GM19025 (cell line): ENCODE data around the gene PBX1.

Experiments used
- ATAC-seq: cut with Tn5 transposase; IDR thresholded peaks from one replicate; pipeline ENCODE4 v1.9.1; 2021; ENCODE audit warnings: mild to moderate bottlenecking, low read depth, moderate library complexity; ENCODE audit not compliant: unreplicated experiment

Gene PBX1

GRCh38 chr1:164790081-164790480, 231.1 kb downstream of the PBX1 start:
- no peak for ATAC-seq

GRCh38 chr1:164792410-164793004, 233.5 kb downstream of the PBX1 start:
- no peak for ATAC-seq

- ATAC-seq = no peak
These were observed 235.4 kb downstream of the PBX1 start for GRCh38 chr1:164794356-164794755.

- no peak for ATAC-seq
These were observed 237.9 kb downstream of the PBX1 start for GRCh38 chr1:164796916-164797315.

GRCh38 chr1:164801246-164801731, 242.3 kb downstream of the PBX1 start:
- ATAC-seq = no peak

- ATAC-seq = no peak
These were observed 243.0 kb downstream of the PBX1 start for GRCh38 chr1:164801791-164802502.

GRCh38 chr1:164802529-164803282, 243.7 kb downstream of the PBX1 start:
- ATAC-seq = no peak

- ATAC-seq = no peak
These were observed 244.4 kb downstream of the PBX1 start for GRCh38 chr1:164803366-164803765.

- ATAC-seq = no peak
These were observed 245.4 kb downstream of the PBX1 start for GRCh38 chr1:164804366-164804765.

GRCh38 chr1:164805399-164805798, 246.4 kb downstream of the PBX1 start:
- no peak for ATAC-seq

GRCh38 chr1:164806531-164806930, 247.5 kb downstream of the PBX1 start:
- ATAC-seq = no peak

- no peak for ATAC-seq
These were observed 254.8 kb downstream of the PBX1 start for GRCh38 chr1:164813776-164814175.

- ATAC-seq = no peak
These were observed 262.7 kb downstream of the PBX1 start for GRCh38 chr1:164821648-164822047.

GRCh38 chr1:164823486-164824279, 264.7 kb downstream of the PBX1 start:
- no peak for ATAC-seq

- no peak for ATAC-seq
These were observed 265.6 kb downstream of the PBX1 start for GRCh38 chr1:164824542-164824941.

GRCh38 chr1:164830628-164831027, 271.6 kb downstream of the PBX1 start:
- ATAC-seq = no peak

GRCh38 chr1:164834641-164835040, 275.7 kb downstream of the PBX1 start:
- no peak for ATAC-seq

- ATAC-seq = no peak
These were observed 277.6 kb downstream of the PBX1 start for GRCh38 chr1:164836614-164837018.

GRCh38 chr1:164838786-164839185, 279.8 kb downstream of the PBX1 start:
- ATAC-seq = no peak

GRCh38 chr1:164840936-164841335, 282.0 kb downstream of the PBX1 start:
- ATAC-seq = no peak
